ENCODE results near the gene KCTD10. TPM values are rescaled to one million over a fixed set of nuclear protein-coding genes. Genes with fewer than 3 reads are reported as not detected.

Gene KCTD10
- total and polyA plus RNA-seq, 8 donors = 6.7 to 16.7 (median 10.7) TPM

GRCh38 chr12:109493090-109493489 is 16.0 kb upstream of the KCTD10 start:
- no peak overlapping the region for H3K27ac ChIP-seq
- ATAC-seq (no peak), FAIRE-seq (no peak), DNase-seq (no peak)
- no peaks in the 10 kb centered on the region for H3K4me1 ChIP-seq
- H3K36me3 ChIP-seq = peaks cover 11 to 59% (median 12%) of the 10 kb centered on the region in 3 donors
- no peaks in the 10 kb centered on the region for H3K9me3 ChIP-seq
- intact Hi-C loops (cut with DNase I) = no loop called here
- TF ChIP-seq CTCF (IDR thresholded peaks at IDR 0.05) = no peak
- no peaks in the 10 kb centered on the region for H3K27me3 ChIP-seq
- no peak overlapping the region for H3K4me3 ChIP-seq

GRCh38 chr12:109492371-109492770 is 15.3 kb upstream of the KCTD10 start:
- DNase-seq (no peak), ATAC-seq (no peak), FAIRE-seq (no peak)
- H3K27ac ChIP-seq = no peak overlapping the region
- intact Hi-C loops (cut with DNase I) = no loop called here
- H3K4me1 ChIP-seq = no peaks in the 10 kb centered on the region
- H3K9me3 ChIP-seq = no peaks in the 10 kb centered on the region
- H3K36me3 ChIP-seq = peaks cover 12 to 61% (median 18%) of the 10 kb centered on the region in 3 donors
- WGBS, 2 donors = 85 to 91% methylated on average over 5 of the region's 5 CpGs
- TF ChIP-seq CTCF (IDR thresholded peaks at IDR 0.05) = no peak
- H3K4me3 ChIP-seq = no peak overlapping the region
- H3K27me3 ChIP-seq = no peaks in the 10 kb centered on the region

- Histone ChIP-seq H3K9me3 (no peaks in the 10 kb centered on the region), H3K27me3 (no peaks in the 10 kb centered on the region), H3K4me3 (no peak overlapping the region), H3K4me1 (no peaks in the 10 kb centered on the region), H3K27ac (no peak overlapping the region), H3K36me3 (peaks cover 12 to 67% (median 25%) of the 10 kb centered on the region in 3 donors)
- no peak for TF ChIP-seq CTCF (IDR thresholded peaks at IDR 0.05)
- no peak for DNase-seq
- intact Hi-C loops (cut with DNase I) = no loop called here
- no peak for ATAC-seq
- WGBS, 2 donors = 93 to 100% methylated on average over 4 of the region's 4 CpGs
- FAIRE-seq = no peak
Observed at GRCh38 chr12:109491671-109492070, 14.6 kb upstream of the KCTD10 start.

GRCh38 chr12:109489955-109490565 is 13.0 kb upstream of the KCTD10 start:
- TF ChIP-seq CTCF (IDR thresholded peaks at IDR 0.05) = no peak
- WGBS, 2 donors = 86 to 90% methylated on average over 1 of the region's 1 CpG
- FAIRE-seq = no peak

More at GRCh38 chr12:109489955-109490565, 13.0 kb upstream of the KCTD10 start:
- H3K36me3 ChIP-seq = peaks cover 12 to 77% (median 38%) of the 10 kb centered on the region in 3 donors
- no peak overlapping the region for H3K4me3 ChIP-seq
- H3K27me3 ChIP-seq = no peaks in the 10 kb centered on the region
- no peak for DNase-seq
- H3K27ac ChIP-seq = no peak overlapping the region
- intact Hi-C loops (cut with DNase I) = no loop called here
- ATAC-seq = no peak
- no peaks in the 10 kb centered on the region for H3K4me1 ChIP-seq
- no peaks in the 10 kb centered on the region for H3K9me3 ChIP-seq

Data from pancreas (tissue), 10 donors.